ENCODE data around the gene PEPD.

Gene PEPD

DNA sequence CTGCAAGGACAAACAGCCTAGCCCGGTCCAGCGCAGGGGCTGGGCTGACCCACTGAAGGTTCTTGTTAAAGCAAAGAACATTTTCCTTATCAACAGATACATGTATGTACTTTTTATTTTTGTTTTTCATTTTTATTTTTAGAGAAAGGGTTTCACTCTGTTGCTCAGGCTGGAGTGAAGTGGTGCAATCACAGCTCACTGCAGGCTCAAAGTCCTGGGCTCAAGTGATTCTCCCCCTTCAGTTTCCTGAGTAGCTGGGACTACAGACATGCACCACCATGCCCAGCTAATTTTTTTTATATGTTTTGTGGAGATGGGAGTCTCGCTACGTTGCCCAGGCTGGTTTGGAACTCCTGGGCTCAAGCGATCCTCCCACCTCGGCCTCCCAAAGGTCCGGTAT is 100.2 kb downstream of the PEPD start:
- intact Hi-C loops (cut with DNase I) = no loop called here
- DNase-seq = no peak

DNA sequence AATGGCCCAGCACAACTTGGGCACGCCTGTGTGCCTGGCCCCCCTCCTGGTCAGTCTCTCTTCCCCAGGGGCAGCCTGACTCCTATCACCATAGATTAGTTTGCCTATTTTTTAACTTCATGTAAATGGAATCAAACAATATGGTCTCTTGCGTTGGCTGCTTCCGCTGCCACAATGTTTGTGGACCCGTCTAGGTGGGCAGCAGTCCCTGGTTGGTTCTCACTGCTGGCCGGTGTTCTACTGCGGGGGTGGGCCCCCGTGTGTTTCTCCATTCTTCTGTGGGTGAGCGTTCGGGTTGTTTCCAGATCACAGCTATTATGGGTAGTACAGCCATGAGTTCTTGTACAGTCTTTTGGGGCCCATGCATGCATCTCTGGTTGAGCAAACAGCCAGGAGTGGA is 100.8 kb downstream of the PEPD start:
- no peak for DNase-seq
- intact Hi-C loops (cut with DNase I) = no loop called here

DNA sequence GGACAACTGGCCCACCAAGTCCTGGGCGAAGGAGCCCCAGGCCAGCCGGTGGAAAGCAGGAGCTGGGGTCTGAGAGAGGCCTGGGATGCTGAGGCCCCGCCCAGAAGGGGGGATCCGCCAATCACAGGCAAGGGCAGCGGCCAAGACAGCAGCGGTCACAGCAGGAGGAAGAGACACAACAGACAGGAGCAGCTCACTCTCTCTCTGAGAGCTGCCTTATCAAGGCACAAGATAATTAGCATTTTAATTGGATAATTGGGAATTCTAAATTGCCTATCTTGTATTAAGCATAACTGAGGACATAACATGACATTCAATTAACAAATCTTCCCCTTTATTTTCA is 101.8 kb downstream of the PEPD start:
- DNase-seq = no peak
- intact Hi-C loops (cut with DNase I) = no loop called here

DNA sequence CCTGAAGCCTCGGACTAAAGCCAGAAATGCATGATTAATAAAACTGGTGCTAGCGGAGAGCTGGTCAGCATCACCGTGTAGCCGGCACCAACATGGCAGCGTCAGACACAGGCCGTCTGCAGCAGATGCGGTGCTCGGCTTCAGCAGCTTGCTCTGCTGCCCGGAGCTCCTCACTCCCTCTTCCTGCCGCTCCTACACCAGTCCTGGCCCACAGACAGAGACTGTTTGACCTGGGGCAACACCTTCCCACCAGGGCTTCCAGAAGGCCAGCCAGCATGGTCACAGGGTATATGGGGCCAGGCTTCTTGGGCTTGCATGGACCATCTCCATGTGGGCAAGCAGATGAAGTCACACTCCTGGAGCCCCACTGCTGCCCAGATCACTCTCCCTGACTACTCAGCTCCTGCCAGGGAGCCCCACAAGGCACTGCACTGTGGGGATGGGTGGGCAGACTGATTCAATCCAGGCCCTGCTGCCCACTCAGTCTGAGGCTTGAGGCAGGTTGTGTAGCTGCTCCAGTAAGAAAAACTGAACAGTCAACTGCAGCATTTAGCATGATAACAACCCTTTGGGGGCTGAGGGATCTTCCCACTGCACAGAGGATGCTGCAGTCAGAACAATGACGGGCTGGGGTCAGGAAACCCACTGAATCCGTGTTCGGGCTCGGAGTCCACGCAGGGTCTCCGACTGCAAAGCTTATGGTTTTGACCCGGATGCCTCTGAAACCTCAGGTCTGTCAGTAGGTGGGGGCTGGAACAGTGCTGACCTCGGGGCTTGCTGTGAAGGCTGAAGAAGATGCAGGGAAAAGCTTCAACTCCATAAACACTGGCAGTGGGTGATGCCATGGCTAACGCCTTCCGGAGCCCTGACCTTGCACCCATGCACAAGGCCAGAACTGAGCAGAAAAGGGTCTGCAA is 102.5 kb downstream of the PEPD start:
- intact Hi-C loops (cut with DNase I) = no loop called here

DNA sequence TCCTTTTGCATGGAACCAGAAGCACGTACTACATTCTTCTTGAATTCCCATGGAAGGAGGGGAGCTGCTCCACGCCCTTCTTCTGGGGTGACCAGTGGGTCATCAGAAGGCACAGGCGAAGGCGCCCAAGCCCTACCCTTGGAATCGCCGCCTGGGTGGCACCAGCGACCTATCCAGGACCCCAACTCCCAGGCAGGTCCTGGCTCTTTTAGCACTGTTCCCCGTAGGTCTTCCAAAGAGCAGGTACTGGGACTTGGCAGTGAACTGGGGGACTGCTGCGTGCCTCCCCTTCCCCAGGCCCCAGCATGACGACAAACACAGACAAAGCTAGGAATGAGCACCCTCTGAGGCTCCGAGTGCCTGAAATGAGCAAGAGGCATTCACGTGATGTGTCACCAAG is 103.1 kb downstream of the PEPD start:
- DNase-seq = no peak
- intact Hi-C loops (cut with DNase I) = no loop called here

More for the DNA sequence above, 102.5 kb downstream of the PEPD start:
- no peak for DNase-seq

DNA sequence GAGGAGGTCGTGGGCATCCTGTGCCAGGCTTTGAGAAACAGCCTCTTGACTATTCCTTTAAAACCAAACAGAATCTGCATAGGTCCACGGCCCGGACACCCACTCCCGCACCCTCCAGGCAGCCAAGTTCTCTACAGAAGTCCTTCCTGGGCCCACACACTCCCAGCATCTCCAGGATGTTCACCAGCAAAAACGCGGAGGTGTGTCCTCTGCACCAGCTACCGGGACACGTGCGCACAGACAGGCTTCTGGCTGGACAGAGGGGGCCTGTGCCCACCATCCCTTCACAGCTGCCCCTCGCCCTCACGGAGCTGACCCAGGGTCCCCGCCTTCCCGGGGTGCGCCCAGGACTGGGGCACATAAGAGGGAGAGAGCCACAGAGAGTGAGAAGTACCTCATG is 103.8 kb downstream of the PEPD start:
- DNase-seq = no peak
- intact Hi-C loops (cut with DNase I) = no loop called here

DNA sequence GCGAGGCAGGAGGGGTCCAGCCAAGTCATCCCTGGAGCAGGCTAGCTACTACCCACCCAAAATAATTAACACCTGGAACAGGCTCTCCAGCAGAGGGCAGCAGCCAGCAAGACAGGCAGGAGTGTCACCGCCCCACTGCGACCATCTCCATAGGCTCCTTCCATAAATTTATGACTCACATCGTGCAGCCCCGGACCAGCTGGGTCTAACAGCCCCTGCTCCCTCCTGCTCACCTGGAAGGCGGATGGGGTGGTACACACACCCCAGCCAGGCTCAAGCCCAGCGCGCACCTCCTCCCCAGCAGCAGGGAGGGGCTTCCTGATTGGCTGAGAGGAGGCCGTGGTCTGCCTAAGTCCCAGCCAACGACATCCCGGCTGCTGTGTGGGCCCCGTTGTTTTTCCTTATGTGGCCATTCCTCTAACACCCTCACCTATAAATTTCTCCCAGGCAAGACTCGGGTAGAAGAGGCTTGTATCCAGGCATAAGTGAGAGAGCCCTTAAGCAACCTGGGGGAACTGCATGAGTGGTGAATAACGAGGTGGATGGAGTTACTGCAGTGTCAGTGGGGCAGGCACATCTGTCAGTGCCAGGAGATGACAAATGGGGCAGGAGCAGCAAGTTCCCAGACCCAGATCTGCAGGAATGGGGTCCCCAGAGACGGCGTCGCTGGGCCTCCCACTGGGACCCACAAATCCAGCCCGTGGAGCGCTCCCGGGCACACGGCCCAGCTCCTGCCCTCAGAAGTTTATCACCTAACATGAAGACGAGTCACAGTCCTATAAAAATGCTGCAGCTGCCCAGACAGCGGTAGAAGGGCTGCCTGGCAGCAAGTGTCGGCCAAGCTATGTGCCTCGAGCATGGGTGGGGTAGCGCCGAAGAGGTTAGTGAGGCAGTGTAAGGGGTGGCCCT is 105.0 kb downstream of the PEPD start:
- intact Hi-C loops (cut with DNase I) = no loop called here
- peak; percentile 43 to 85 (median 68) for DNase-seq

DNA sequence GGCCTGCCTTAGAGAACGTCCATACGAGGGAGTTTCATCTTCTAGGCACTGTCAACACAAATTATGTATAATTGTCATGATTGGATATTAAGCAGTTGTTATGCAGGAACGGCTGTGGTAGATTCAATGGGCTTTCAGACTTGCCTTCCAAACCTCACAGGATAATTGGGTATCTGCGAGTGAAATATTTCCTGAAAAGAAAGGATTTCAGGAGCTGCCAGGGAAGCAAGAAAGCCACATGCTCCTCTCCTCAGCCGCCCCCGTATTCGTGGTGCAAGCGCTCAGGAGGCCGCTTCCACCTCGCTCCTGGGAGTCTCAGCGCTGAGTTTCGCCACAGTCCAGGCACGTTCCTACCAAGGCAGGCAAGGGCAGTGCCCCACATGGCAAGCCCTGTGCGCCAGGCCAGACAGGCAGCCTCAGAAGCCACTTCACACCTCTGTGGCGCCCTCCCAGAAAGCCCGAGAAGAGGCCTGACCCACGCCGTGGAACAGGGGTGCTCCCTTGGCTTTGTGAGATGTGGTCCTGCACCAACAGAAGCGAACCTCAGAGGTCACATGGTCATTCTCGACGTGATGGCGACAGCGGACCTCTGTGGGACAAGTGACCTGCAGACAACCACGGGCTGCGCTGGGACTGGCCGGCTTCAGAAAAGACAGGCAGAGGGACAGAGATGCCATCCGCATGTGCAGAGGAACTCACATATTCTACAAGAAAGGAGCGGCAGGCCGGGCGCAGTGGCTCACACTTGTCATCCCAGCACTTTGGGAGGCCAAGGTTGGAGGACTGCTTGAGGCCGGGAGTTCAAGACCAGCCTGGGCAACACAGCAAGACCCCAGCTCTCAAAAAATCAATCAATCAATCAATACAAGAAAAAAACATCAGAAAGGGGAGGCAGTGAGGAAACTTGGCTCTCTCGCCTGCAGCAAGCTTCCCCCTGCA is 106.7 kb downstream of the PEPD start:
- intact Hi-C loops (cut with DNase I) = no loop called here
- peak in 6 of 42 donors; percentile 29 to 52 (median 42) for DNase-seq

DNA sequence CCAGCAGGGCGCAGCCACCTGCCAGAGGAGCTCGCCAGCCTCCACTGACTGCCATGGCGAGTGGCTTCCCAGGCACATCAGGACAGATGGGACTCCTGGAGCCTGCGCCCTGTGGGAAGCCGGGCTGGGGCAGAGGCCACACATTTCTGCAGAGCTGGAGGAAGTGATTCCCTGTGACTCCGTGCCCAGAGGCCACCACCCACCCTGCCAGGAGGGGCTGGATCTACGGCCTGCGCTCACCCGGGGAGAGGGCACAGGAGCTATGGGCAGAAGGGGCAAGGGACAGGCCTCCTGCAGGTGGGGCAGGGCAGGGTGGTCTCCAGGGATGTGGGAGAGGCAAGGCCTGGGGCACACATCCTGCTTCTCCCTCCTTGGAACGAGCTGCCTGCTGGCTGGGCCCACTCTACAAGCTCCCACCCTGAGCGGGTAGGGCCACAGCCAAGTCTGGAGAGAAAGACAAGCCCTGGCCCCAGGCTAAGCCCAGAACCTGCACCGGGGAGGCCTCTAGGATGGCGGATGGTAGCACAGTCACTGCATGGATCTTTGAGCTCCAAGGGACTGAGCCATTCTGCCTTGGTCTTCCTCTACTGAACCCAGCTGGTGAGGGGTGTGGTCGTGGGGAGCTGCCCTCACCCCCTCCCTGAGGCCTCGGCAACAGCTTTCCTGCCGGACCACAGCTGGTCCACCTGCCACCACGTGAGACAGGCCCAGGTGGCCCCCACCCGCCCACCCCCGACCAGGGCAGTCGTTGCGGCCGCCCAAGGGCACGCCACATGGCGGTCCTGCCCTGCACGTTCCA is 107.5 kb downstream of the PEPD start:
- intact Hi-C loops (cut with DNase I) = no loop called here
- no peak for DNase-seq

DNA sequence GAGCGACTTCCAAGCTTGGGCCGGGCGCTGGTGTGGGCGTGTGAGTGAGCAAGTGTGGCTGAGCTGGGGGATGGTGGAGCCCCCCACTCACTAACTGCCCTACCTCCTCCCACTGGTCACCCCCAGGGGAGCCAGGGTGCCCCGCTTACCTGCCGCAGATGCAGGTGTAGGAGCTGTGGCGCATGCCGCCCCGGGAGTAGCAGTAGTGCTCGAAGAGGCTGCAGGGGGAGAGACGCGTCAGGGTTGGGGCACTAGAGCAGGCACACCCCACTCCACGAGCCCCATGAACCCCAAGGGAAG is 108.2 kb downstream of the PEPD start:
- intact Hi-C loops (cut with DNase I) = no loop called here
- DNase-seq = no peak

DNA sequence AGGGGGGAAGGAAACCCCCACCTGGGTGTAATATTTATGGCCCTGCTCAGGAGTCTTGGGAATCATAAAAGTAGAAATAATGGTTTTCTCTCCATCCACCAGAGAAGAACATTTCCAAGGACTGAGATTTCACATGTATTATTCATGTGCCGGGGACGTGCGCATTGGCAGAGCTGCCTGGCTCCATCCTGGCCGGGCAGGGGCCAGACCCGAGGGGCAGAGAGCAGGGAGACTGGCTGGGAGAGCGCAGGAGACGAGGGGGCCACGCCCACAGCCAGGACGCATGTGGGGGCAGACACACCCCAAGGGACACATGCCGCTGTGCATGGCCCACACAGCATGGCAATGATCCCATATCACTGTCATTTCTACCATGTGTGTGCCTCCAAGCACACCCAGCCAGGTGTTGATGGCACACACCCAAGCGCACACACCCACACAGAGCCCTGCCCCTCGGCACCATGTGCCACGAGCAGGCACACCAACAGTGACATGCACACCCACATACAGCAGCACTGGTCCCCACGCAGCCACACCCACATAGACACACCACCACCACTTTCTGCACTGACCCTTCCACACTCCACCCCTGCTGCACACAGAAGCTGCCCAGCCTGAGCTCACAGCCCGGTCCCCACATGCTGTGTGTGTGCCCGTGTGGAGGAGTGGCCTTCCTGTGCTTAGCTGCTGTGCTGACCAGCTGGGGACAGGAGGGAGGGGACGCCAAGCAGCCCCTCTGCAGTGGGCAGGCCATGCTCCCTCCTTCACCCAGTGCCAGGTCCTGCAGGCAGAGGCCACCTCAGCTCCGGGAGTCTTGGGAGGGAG is 108.8 kb downstream of the PEPD start:
- intact Hi-C loops (cut with DNase I) = no loop called here
- peak in 17 of 42 donors; percentile 27 to 75 (median 56) for DNase-seq

DNA sequence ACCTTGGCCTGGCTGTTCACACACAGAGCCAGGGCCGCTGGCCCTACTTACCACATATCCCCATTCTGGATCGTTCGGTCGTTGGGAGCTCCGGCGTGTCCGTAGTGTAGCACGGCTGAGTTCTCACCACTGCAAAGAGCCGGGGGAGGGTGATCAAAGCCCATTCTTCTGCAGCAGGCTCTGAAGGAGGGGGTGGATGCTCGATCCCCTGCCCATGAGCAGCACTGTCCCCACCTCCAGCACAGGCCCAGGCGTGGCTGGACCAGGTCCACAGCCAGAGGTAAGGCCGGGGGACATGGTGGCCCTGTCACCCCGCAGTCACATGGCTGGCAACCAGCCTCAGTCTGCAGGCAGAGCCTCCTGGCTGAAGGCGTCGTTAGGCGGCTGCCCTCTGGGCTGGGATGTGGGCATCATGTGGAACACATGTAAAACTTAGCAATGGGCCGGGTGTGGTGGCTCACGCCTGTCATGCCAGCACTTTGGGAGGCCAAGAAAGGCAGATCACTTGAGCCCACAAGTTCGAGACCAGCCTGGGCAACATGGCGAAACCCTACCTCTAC is 109.9 kb downstream of the PEPD start:
- no peak for DNase-seq

DNA sequence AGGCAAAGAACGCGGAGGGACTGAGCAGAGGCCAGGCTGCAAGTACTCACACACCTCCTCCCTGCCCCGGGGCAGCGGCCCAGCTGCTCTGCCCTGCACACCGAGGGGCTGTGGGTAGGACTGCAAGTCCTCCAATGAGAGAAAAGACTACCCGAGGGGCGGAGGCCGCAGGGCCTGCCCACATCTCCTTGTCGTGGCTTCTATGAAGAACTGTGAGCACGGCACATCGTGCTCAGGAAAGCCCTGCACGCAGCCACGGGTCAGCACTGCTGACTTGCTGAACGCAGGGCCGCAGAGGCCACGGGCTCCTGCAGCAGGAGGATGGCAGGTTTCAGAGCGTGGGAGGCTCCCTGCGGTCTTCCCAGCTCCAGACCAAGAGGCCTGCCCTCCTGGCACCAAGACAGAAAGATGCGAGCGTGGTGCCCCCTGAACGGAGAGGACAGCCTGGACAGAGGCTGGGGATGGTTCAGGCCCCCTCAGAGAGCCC is 110.6 kb downstream of the PEPD start:
- no peak for DNase-seq
- intact Hi-C loops (cut with DNase I) = no loop called here

More for the DNA sequence above, 109.9 kb downstream of the PEPD start:
- intact Hi-C loops (cut with DNase I) = no loop called here

DNA sequence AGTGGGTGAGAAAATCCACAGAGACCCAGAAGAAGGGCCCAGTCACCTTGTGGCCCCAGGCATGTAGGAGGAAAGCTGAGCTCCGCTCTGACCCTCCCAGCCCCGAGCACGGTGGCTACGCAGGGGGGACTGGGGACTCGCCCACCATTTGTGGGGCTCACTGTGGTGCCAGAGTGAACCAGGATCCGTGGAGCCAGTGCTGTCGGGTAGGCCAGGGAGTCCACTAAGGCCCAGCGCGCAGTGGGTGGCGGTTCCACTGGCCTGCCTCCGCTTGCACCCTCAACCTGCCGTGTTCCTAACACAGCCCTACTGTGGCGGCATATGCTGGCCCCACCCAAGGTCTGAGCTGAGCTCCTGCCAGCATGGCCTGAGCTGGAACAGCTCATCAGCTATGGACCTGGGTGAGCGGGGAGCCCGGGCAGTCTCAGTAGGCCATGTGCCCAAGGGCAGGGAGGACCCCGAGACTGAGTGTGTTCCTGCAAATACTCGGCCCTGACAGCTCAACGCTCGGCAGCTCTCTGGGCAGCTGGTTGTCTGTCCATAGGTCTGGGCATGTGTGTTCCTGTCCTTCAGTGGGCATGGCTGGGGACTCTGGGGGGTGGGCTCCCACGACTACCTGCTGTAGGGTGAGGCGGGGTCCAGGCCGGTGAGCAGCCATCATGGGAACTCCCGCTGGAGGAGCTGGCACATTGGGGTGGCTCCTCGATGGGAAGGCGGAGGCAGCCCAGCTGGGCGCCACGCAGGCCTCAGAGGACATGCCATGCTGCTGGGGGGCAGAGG is 111.5 kb downstream of the PEPD start:
- no peak for DNase-seq
- intact Hi-C loops (cut with DNase I) = no loop called here

DNA sequence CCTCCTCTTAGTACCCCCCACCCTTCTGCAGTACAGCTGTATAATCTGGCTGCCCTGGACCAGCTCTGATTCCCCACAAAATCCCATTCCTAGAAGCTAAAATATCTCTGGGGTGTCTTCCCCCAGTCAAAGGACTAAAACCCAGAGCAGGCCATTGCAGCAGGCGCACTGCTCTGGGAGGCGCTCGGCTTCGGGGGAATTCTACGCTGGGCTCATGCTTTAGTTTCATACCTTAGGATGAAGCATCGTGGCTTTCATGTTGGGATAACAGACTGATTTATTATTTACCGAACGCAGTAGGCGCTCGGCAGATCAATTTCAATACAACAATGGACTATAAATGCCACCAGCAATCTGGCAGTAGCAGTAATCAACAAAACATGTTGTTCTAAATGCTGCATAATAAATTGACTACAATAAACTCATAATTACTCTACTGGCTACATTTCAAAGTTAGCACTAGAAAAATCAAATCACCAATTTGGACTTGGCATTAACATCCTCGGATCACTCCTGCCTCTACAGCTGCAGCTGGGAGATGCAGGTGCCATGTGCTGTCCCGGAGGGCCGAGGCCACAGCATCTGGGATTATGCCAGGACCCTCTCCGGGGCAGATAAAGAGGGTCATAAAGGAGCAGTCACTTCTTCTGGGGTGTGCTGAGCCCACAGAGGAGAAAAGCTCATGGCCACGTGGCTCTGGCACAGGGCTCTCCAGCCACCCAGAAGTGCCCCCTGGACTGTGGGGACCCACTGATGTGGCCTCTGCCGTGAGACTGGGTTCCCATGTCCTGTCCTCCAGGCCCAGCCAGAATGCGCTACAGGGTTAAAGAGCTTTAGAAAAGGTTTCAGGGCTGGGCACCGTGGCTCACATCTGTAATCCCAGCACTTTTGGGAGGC is 112.8 kb downstream of the PEPD start:
- intact Hi-C loops (cut with DNase I) = no loop called here
- no peak for DNase-seq
